Esophagus muscularis mucosa (tissue), 4 donors: Measurements from ENCODE around the gene WDR27. TPM values are rescaled to one million over a fixed set of nuclear protein-coding genes. Genes with fewer than 3 reads are reported as not detected.

Experiments used
- DNase-seq: peaks from one replicate; pipeline ENCODE4 v3.0.0-alpha.2; 2017; ENCODE audit errors: extremely low spot score
- H3K27ac ChIP-seq, 4 donors: fragments of 200-600 bp; sonication (generic); replicated peaks in 1 of 4; 1 replicate in 3 of 4; 2 replicates in 1 of 4; pipeline ENCODE4 v1.5.1; 2016 to 2019; ENCODE audit warnings: mild to moderate bottlenecking in 1 of 4
- H3K27me3 ChIP-seq, 4 donors: fragments of 200-600 bp; sonication (generic); one replicate each; pipeline versions ENCODE4 v1.5.1 to v1.6.0; 2016 to 2019
- H3K36me3 ChIP-seq, 4 donors: fragments of 200-600 bp; sonication (generic); one replicate each; pipeline ENCODE4 v1.5.1; 2016 to 2019
- H3K4me1 ChIP-seq, 4 donors: fragments of 200-600 bp; sonication (generic); one replicate each; pipeline ENCODE4 v1.5.1; 2016 to 2019
- H3K4me3 ChIP-seq, 4 donors: fragments of 200-600 bp; sonication (generic); 1 replicate in 2 of 4; 2 replicates in 2 of 4; pipeline ENCODE4 v1.5.1; 2016 to 2019; ENCODE audit warnings: mild to moderate bottlenecking in 4 of 4, moderate library complexity in 1 of 4
- H3K9me3 ChIP-seq, 4 donors: fragments of 200-600 bp; sonication (generic); 1 replicate in 3 of 4; 2 replicates in 1 of 4; pipeline ENCODE4 v1.5.1; 2016 to 2019
- CTCF ChIP-seq, 3 experiments: fragments of 200-600 bp in 2 of 3; fragments of 450-650 bp in 1 of 3; sonication (generic) in 2 of 3; IDR thresholded peaks; one replicate each; pipeline ENCODE4 v1.5.1; 2017 to 2019; ENCODE audit warnings: antibody characterized with exemption in 3 of 3, mild to moderate bottlenecking in 2 of 3, moderate library complexity in 1 of 3
- EP300 ChIP-seq: sonication (generic); formaldehyde crosslinking; IDR thresholded peaks from one replicate; pipeline ENCODE4 v1.6.1; 2017; ENCODE audit warnings: antibody characterized with exemption
- POLR2A ChIP-seq: fragments of 450-650 bp; IDR thresholded peaks from one replicate; pipeline ENCODE4 v1.6.1; 2017; ENCODE audit warnings: antibody characterized with exemption, moderate library complexity, mild to moderate bottlenecking, low read depth
- POLR2AphosphoS5 ChIP-seq, 2 donors: sonication (generic); formaldehyde crosslinking; IDR thresholded peaks; one replicate each; pipeline ENCODE4 v1.6.1; 2017; ENCODE audit warnings: antibody characterized with exemption in 2 of 2
- WGBS: methylation state at CpG from one replicate; pipeline ENCODE4 v1.1.5; 2018; 5-methylcytosine and 5-hydroxymethylcytosine counted together
- intact Hi-C: fragments of 100-400 bp; cut with DNase I; formaldehyde crosslinking; loops from one replicate; pipeline ENCODE4 v1.15.1; 2023
- total RNA-seq, 4 donors: library from RNA; depleted of rRNA; stranded (reverse); fragments of >200 nt; gene quantifications; one replicate each; pipeline versions ENCODE4 v1.1.0 to v1.2.1, GENCODE V29; 2016

WDR27 gene
- total RNA-seq, 4 donors from 2014 or later: 9.3 to 18.4 (median 14.4) TPM

GRCh38 chr6:169489563-169490245 is 212.1 kb downstream of the WDR27 start:
- Histone ChIP-seq H3K27me3 (no peaks in the 10 kb centered on the region), H3K27ac (peak overlapping the region in 2 of 4 donors; percentile 9 to 31), H3K4me3 (no peak overlapping the region), H3K36me3 (no peaks in the 10 kb centered on the region), H3K4me1 (peaks cover 9 to 13% (median 11%) of the 10 kb centered on the region in 4 donors), H3K9me3 (no peaks in the 10 kb centered on the region)
- TF ChIP-seq CTCF (IDR thresholded peaks at IDR 0.05) (no peak), POLR2A (no peak), POLR2AphosphoS5 (IDR thresholded peaks at IDR 0.05) (no peak), EP300 (no peak)
- 75% methylated on average over 7 of the region's 8 CpGs for WGBS
- intact Hi-C loops: no loop called here
- no peak for DNase-seq

- intact Hi-C loops: no loop called here
- Histone ChIP-seq H3K9me3 (peaks cover 0 to 6% (median 2%) of the 10 kb centered on the region in 4 donors), H3K27me3 (no peaks in the 10 kb centered on the region), H3K36me3 (no peaks in the 10 kb centered on the region), H3K4me1 (peaks cover 9 to 13% (median 11%) of the 10 kb centered on the region in 4 donors), H3K4me3 (no peak overlapping the region), H3K27ac (no peak overlapping the region)
- DNase-seq: no peak
- TF ChIP-seq CTCF (IDR thresholded peaks at IDR 0.05): peak; percentile 6 to 17 (median 7)
- no peak for TF ChIP-seq POLR2AphosphoS5 (IDR thresholded peaks at IDR 0.05)
- WGBS: 77% methylated on average over 5 of the region's 5 CpGs
Measured at GRCh38 chr6:169487579-169488436, 214.0 kb downstream of the WDR27 start.

- Histone ChIP-seq H3K27me3 (no peaks in the 10 kb centered on the region), H3K36me3 (no peaks in the 10 kb centered on the region), H3K27ac (no peak overlapping the region), H3K4me1 (no peaks in the 10 kb centered on the region), H3K9me3 (peaks cover 0 to 20% (median 7%) of the 10 kb centered on the region in 4 donors), H3K4me3 (no peak overlapping the region)
- TF ChIP-seq CTCF (IDR thresholded peaks at IDR 0.05) (no peak), EP300 (no peak), POLR2AphosphoS5 (IDR thresholded peaks at IDR 0.05) (no peak), POLR2A (no peak)
- no peak for DNase-seq
- intact Hi-C loops: no loop called here
- WGBS: 97% methylated on average over 8 of the region's 34 CpGs
Measured at GRCh38 chr6:169479783-169480495, 221.9 kb downstream of the WDR27 start.

- DNase-seq: no peak
- no peak for TF ChIP-seq POLR2AphosphoS5 (IDR thresholded peaks at IDR 0.05)
- TF ChIP-seq POLR2A: no peak
- TF ChIP-seq CTCF (IDR thresholded peaks at IDR 0.05): no peak
- no peak for TF ChIP-seq EP300
- H3K27me3 ChIP-seq: no peaks in the 10 kb centered on the region
- H3K4me1 ChIP-seq: no peaks in the 10 kb centered on the region
- H3K4me3 ChIP-seq: no peak overlapping the region
- no peaks in the 10 kb centered on the region for H3K36me3 ChIP-seq
- intact Hi-C loops: no loop called here
- 91% methylated on average over 1 of the region's 1 CpG for WGBS
- no peak overlapping the region for H3K27ac ChIP-seq
- H3K9me3 ChIP-seq: peaks cover 0 to 20% (median 13%) of the 10 kb centered on the region in 4 donors
Measured at GRCh38 chr6:169474362-169474761, 227.5 kb downstream of the WDR27 start.
